GM12878 (cell line): Measurements from ENCODE around the gene ARHGAP6.

ENCODE experiments used
- CTCF ChIP-seq, 3 experiments: IDR thresholded peaks in 2 of 3; conservative IDR thresholded peaks in 1 of 3; 2 replicates each; pipeline ENCODE4 v1.5.1; 2011; ENCODE audit warnings: low read depth in 3 of 3, low read length in 3 of 3, mild to moderate bottlenecking in 3 of 3, control low read depth in 2 of 3, moderate library complexity in 2 of 3, inconsistent platforms in 1 of 3, mixed read lengths in 1 of 3; ENCODE audit not compliant: control insufficient read depth in 2 of 3, insufficient read depth in 1 of 3; ENCODE audit errors: extremely low read depth in 1 of 3
- EP300 ChIP-seq, 2 experiments: fragments of 150-350 bp in 1 of 2; IDR thresholded peaks; 2 replicates each; pipeline ENCODE4 v1.6.1; 2011 to 2012; ENCODE audit warnings: low read depth in 2 of 2, low read length in 2 of 2, borderline replicate concordance in 1 of 2, improper control_type of control experiment in 1 of 2, inconsistent platforms in 1 of 2; ENCODE audit not compliant: control insufficient read depth in 1 of 2
- JUND ChIP-seq: IDR thresholded peaks from 2 replicates; pipeline ENCODE4 v1.6.1; 2012; ENCODE audit warnings: low read depth, mild to moderate bottlenecking, low read length, improper control_type of control experiment, moderate library complexity
- KDM1A ChIP-seq: fragments of 200-600 bp; sonication (generic); IDR thresholded peaks from 2 replicates; pipeline ENCODE4 v1.6.1; 2016; ENCODE audit warnings: borderline replicate concordance
- MXI1 ChIP-seq: fragments of 150-350 bp; IDR thresholded peaks from 2 replicates; pipeline ENCODE4 v1.6.1; 2011; ENCODE audit warnings: low read depth, mild to moderate bottlenecking, inconsistent platforms, low read length, improper control_type of control experiment
- NR2C2 ChIP-seq: IDR thresholded peaks from 2 replicates; pipeline ENCODE4 v1.6.1; 2011; ENCODE audit warnings: borderline replicate concordance, low read depth; ENCODE audit not compliant: control insufficient read depth, insufficient read length
- TAF1 ChIP-seq: IDR thresholded peaks from 2 replicates; pipeline ENCODE4 v1.6.1; 2011; ENCODE audit warnings: mild to moderate bottlenecking, low read depth, low read length, borderline replicate concordance
- ZNF274 ChIP-seq: IDR thresholded peaks from one replicate; pipeline ENCODE4 v1.8.0; 2011; ENCODE audit not compliant: insufficient read length, insufficient read depth

GRCh38 chrX:11193035-11193469 lies 472.7 kb downstream of the ARHGAP6 start:
- TF ChIP-seq KDM1A (no peak), ZNF274 (no peak), EP300 (IDR thresholded peaks at IDR 0.05; ENCODE audit: borderline replicate concordance in 1 of 2, control insufficient read depth in 1 of 2, low read depth in 2 of 2, low read length in 2 of 2) (no peak), TAF1 (no peak), MXI1 (no peak), JUND (no peak), CTCF (IDR thresholded peaks at IDR 0.05 in 2 of 3, conservative IDR thresholded peaks at IDR 0.05 in 1 of 3; ENCODE audit: control insufficient read depth in 2 of 3, extremely low read depth in 1 of 3, insufficient read depth in 1 of 3, low read depth in 3 of 3, low read length in 3 of 3) (no peak), NR2C2 (no peak)
